Measurements from ENCODE around the gene DCUN1D3. TPM values are rescaled to one million over a fixed set of nuclear protein-coding genes. Genes with fewer than 3 reads are reported as not detected.

The DCUN1D3 gene
- total RNA-seq, 1 experiment from 2014 or later: 16.1 TPM

GRCh38 chr16:20854963-20855362 is 45.2 kb downstream of the DCUN1D3 start:
- H3K18ac ChIP-seq (ENCODE audit: insufficient read length, low read depth, low read length): no peak overlapping the region
- H3K23me2 ChIP-seq (ENCODE audit: insufficient read length, low read depth, low read length, poor library complexity, severe bottlenecking): no peaks in the 10 kb centered on the region
- H3K9ac ChIP-seq (ENCODE audit: extremely low read depth, insufficient read length, low read length): no peak overlapping the region
- no peak overlapping the region for H2BK120ac ChIP-seq (ENCODE audit: low read depth, low read length, poor library complexity, severe bottlenecking)
- DNase-seq: no peak
- no peak overlapping the region for H3K23ac ChIP-seq (ENCODE audit: insufficient read length, low read depth, low read length)
- H2BK5ac ChIP-seq (ENCODE audit: insufficient read length, low read length): no peak overlapping the region
- no peaks in the 10 kb centered on the region for H4K20me1 ChIP-seq (ENCODE audit: control insufficient read depth, insufficient read depth, insufficient read length)
- H3K56ac ChIP-seq (ENCODE audit: insufficient read length, low read depth, low read length): no peak overlapping the region
- H3K4me1 ChIP-seq (ENCODE audit: insufficient read depth, low read length): no peaks in the 10 kb centered on the region; the same call in 1 of the 2 replicates
- no peaks in the 10 kb centered on the region; the same call in 1 of the 2 replicates for H3K27me3 ChIP-seq (ENCODE audit: insufficient read depth, low read length)
- H2AK5ac ChIP-seq (ENCODE audit: insufficient read length, low read length): no peak overlapping the region
- H2AFZ ChIP-seq (ENCODE audit: low read length): no peak overlapping the region
- no peaks in the 10 kb centered on the region for H3K9me3 ChIP-seq (ENCODE audit: control insufficient read depth, low read depth, low read length)
- Mint-ChIP-seq H3K4me1 (peaks cover 23 to 25% of the 10 kb centered on the region in 2 experiments), H3K4me3 (no peak overlapping the region), H3K9me3 (no peaks in the 10 kb centered on the region), H3K36me3 (ENCODE audit: insufficient read depth in 1 of 3, low read depth in 3 of 3) (peaks cover 6 to 20% (median 9%) of the 10 kb centered on the region in 3 experiments; a peak in 5 of 7 replicates), H3K27me3 (ENCODE audit: low read depth) (no peaks in the 10 kb centered on the region), H3K27ac (0 out of 7 replicates have a peak overlapping the region, but pooled peaks of 1 of the 3 experiments have one; percentile 55)
- no peak overlapping the region for H3K14ac ChIP-seq (ENCODE audit: insufficient read depth, low read length)
- H2BK15ac ChIP-seq (ENCODE audit: low read depth, low read length): no peak overlapping the region
- no peak overlapping the region for H3T11ph ChIP-seq (ENCODE audit: low read length)
- H3K79me1 ChIP-seq (ENCODE audit: insufficient read depth, low read depth, low read length, poor library complexity, severe bottlenecking): no peaks in the 10 kb centered on the region
- H3K79me2 ChIP-seq (ENCODE audit: insufficient read depth, low read length): no peaks in the 10 kb centered on the region
- no peak for TF ChIP-seq CTCF (conservative IDR thresholded peaks at IDR 0.05)
- no peak overlapping the region for H2BK12ac ChIP-seq (ENCODE audit: insufficient read length, low read depth, low read length)
- H4K91ac ChIP-seq (ENCODE audit: insufficient read length, low read depth, low read length): no peak overlapping the region
- no peak overlapping the region for H3K27ac ChIP-seq (ENCODE audit: insufficient read length, low read depth, low read length)
- no peak overlapping the region for H4K8ac ChIP-seq (replicated peaks; ENCODE audit: insufficient read length, low read depth, low read length)
- no peak overlapping the region for H4K5ac ChIP-seq (ENCODE audit: insufficient read length, low read depth, low read length)
- no peak overlapping the region for H3K4ac ChIP-seq (ENCODE audit: low read depth, low read length)
- no peak overlapping the region for H2BK20ac ChIP-seq (ENCODE audit: low read depth, low read length, poor library complexity, severe bottlenecking)
- no CpG with 5 or more reads among the region's 2 CpGs for WGBS (ENCODE audit: extremely low coverage, insufficient read length, low lambda C conversion rate)
- H3K4me2 ChIP-seq (ENCODE audit: insufficient read depth, insufficient read length, low read length): no peak overlapping the region
